Naive thymus-derived CD4-positive, alpha-beta T cell (primary cell): ENCODE results near the gene IL23R. TPM values are rescaled to one million over a fixed set of nuclear protein-coding genes. Genes with fewer than 3 reads are reported as not detected.

ENCODE experiments used
- ATAC-seq: fragments of 150-1000 bp; cut with Tn5 transposase; 2 replicates; pipeline ENCODE4 v1.10.0; 2021; ENCODE audit warnings: mild to moderate bottlenecking, moderate library complexity
- CTCF ChIA-PET: fragments of 350-600 bp; sonication (Branson Sonifier 250); formaldehyde crosslinking; loops from one replicate; lab custom pipeline; 2021; ENCODE audit warnings: antibody characterized with exemption; lab: Charles Lee
- POLR2A ChIA-PET: fragments of 350-600 bp; sonication (Branson Sonifier 250); formaldehyde crosslinking; loops from one replicate; lab custom pipeline; 2021; ENCODE audit warnings: antibody characterized with exemption, inconsistent platforms; lab: Charles Lee
- DNase-seq, 9 donors: peaks; one replicate each; pipeline versions ENCODE4 v3.0.0 to v3.0.0-alpha.2; 2020 to 2022; ENCODE audit warnings: mixed read lengths in 1 of 9
- H3K27ac ChIP-seq: one replicate; pipeline ENCODE4 v1.7.0; 2013; ENCODE audit warnings: mild to moderate bottlenecking, low read depth, low read length, moderate library complexity
- H3K27me3 ChIP-seq, 2 donors: one replicate each; pipeline ENCODE4 v1.7.0; 2013; ENCODE audit warnings: low read length in 2 of 2, mild to moderate bottlenecking in 2 of 2, moderate library complexity in 2 of 2; ENCODE audit not compliant: control insufficient read depth in 2 of 2, insufficient read depth in 2 of 2
- H3K36me3 ChIP-seq, 3 experiments: 1 replicate in 2 of 3; 2 replicates in 1 of 3; pipeline ENCODE4 v1.7.0; 2013; ENCODE audit warnings: low read length in 3 of 3, mild to moderate bottlenecking in 3 of 3, moderate library complexity in 1 of 3; ENCODE audit not compliant: insufficient read depth in 3 of 3, control insufficient read depth in 2 of 3
- H3K4me1 ChIP-seq, 2 donors: one replicate each; pipeline ENCODE4 v1.7.0; 2013; ENCODE audit warnings: low read length in 2 of 2, mild to moderate bottlenecking in 2 of 2, moderate library complexity in 1 of 2; ENCODE audit not compliant: control insufficient read depth in 2 of 2, insufficient read depth in 2 of 2
- H3K4me3 ChIP-seq: 2 replicates; pipeline ENCODE4 v1.7.0; 2013; ENCODE audit warnings: mild to moderate bottlenecking, low read length
- H3K9me3 ChIP-seq, 3 experiments: 1 replicate in 2 of 3; 2 replicates in 1 of 3; pipeline ENCODE4 v1.7.0; 2013; ENCODE audit warnings: low read length in 3 of 3; ENCODE audit not compliant: control insufficient read depth in 2 of 3
- H3K27ac Mint-ChIP-seq, 9 donors: one replicate each; pipeline ENCODE4 v1.8.0; 2020 to 2022; ENCODE audit warnings: mixed read lengths in 9 of 9, mild to moderate bottlenecking in 8 of 9, moderate library complexity in 5 of 9, inconsistent platforms in 2 of 9
- H3K27me3 Mint-ChIP-seq, 5 donors: one replicate each; pipeline ENCODE4 v1.8.0; 2021 to 2022; ENCODE audit warnings: mixed read lengths in 5 of 5, mild to moderate bottlenecking in 1 of 5
- H3K36me3 Mint-ChIP-seq, 5 donors: one replicate each; pipeline ENCODE4 v1.8.0; 2020 to 2022; ENCODE audit warnings: mixed read lengths in 5 of 5, mild to moderate bottlenecking in 3 of 5, inconsistent platforms in 1 of 5
- H3K4me1 Mint-ChIP-seq, 7 donors: one replicate each; pipeline ENCODE4 v1.8.0; 2020 to 2022; ENCODE audit warnings: mixed read lengths in 7 of 7, mild to moderate bottlenecking in 3 of 7, inconsistent platforms in 1 of 7
- H3K4me3 Mint-ChIP-seq, 10 donors: one replicate each; pipeline ENCODE4 v1.8.0; 2020 to 2022; ENCODE audit warnings: mild to moderate bottlenecking in 10 of 10, mixed read lengths in 10 of 10, moderate library complexity in 6 of 10, inconsistent platforms in 2 of 10
- H3K9me3 Mint-ChIP-seq, 11 donors: one replicate each; pipeline ENCODE4 v1.8.0; 2020 to 2022; ENCODE audit warnings: mixed read lengths in 11 of 11, mild to moderate bottlenecking in 4 of 11, inconsistent platforms in 1 of 11, moderate library complexity in 1 of 11
- intact Hi-C, 2 donors: fragments of 100-400 bp; cut with micrococcal nuclease; formaldehyde crosslinking; loops; one replicate each; pipeline ENCODE4 v1.15.1; 2023
- polyA plus RNA-seq, 2 donors: library from polyadenylated mRNA; unstranded; fragments of 300-500 nt; fragmentation: Illumina TruSeq; gene quantifications; one replicate each; pipeline ENCODE4 v1.2.3, GENCODE V29; 2021
- total RNA-seq, 6 experiments: library from RNA in 5 of 6; stranded (reverse) in 5 of 6; gene quantifications; 1 replicate in 5 of 6; 2 replicates in 1 of 6; pipeline ENCODE4 v1.2.3 and lab custom pipeline; 2021 to 2026

Gene IL23R
- total and polyA plus RNA-seq, 7 experiments from 2014 or later: 0.09 to 0.48 (median 0.17) TPM; not detected in 4

- H3K27ac Mint-ChIP-seq: no peak overlapping the region
- POLR2A ChIA-PET: interaction anchor here (0.5 kb wide), 1 partner anchor 491 kb away, joined by 3 read pairs; no protein-coding TSS in a partner anchor
- H3K4me1 ChIP-seq: no peaks in the 10 kb centered on the region
- H3K9me3 ChIP-seq: no peaks in the 10 kb centered on the region
- H3K27ac ChIP-seq: no peak overlapping the region
- CTCF ChIA-PET: interaction anchor here (0.8 to 1.1 kb wide), 2 partner anchors 26 to 261 kb away, joined by 3 read pairs; no protein-coding TSS in a partner anchor
- no peaks in the 10 kb centered on the region for H3K27me3 ChIP-seq
- no peak for DNase-seq
- H3K4me3 ChIP-seq: no peak overlapping the region
- peaks cover 0 to 21% (median 0%) of the 10 kb centered on the region in 5 donors for H3K36me3 Mint-ChIP-seq
- intact Hi-C loops: loop anchor here in 1 of 2 donors (10.0 kb wide), 1 partner anchor 185 kb away; no protein-coding TSS in a partner anchor
- no peaks in the 10 kb centered on the region for H3K36me3 ChIP-seq
- no peaks in the 10 kb centered on the region for H3K27me3 Mint-ChIP-seq
- peaks cover 0 to 11% (median 0%) of the 10 kb centered on the region in 7 donors for H3K4me1 Mint-ChIP-seq
- ATAC-seq: no peak
- H3K9me3 Mint-ChIP-seq: peaks cover 0 to 12% (median 0%) of the 10 kb centered on the region in 11 donors
- H3K4me3 Mint-ChIP-seq: no peak overlapping the region
These were observed 73.5 kb downstream of the IL23R start for GRCh38 chr1:67239738-67240137.

- peaks cover 0 to 5% (median 0%) of the 10 kb centered on the region in 7 donors for H3K4me1 Mint-ChIP-seq
- H3K4me1 ChIP-seq: no peaks in the 10 kb centered on the region
- no peak overlapping the region for H3K27ac ChIP-seq
- intact Hi-C loops: no loop called here
- H3K27me3 ChIP-seq: no peaks in the 10 kb centered on the region
- H3K4me3 ChIP-seq: no peak overlapping the region
- no peak for DNase-seq
- ATAC-seq: no peak
- H3K9me3 ChIP-seq: no peaks in the 10 kb centered on the region
- peaks cover 0 to 16% (median 0%) of the 10 kb centered on the region in 11 donors for H3K9me3 Mint-ChIP-seq
- H3K27me3 Mint-ChIP-seq: no peaks in the 10 kb centered on the region
- H3K4me3 Mint-ChIP-seq: no peak overlapping the region
- ChIA-PET POLR2A (no interaction called here), CTCF (no interaction called here)
- H3K36me3 Mint-ChIP-seq: peaks cover 0 to 30% (median 0%) of the 10 kb centered on the region in 5 donors
- no peaks in the 10 kb centered on the region for H3K36me3 ChIP-seq
- no peak overlapping the region for H3K27ac Mint-ChIP-seq
These were observed 75.0 kb downstream of the IL23R start for GRCh38 chr1:67241200-67241746.

- intact Hi-C loops: no loop called here
- H3K4me3 Mint-ChIP-seq: no peak overlapping the region
- Histone ChIP-seq H3K9me3 (no peaks in the 10 kb centered on the region), H3K4me3 (no peak overlapping the region), H3K36me3 (no peaks in the 10 kb centered on the region), H3K27ac (no peak overlapping the region), H3K27me3 (no peaks in the 10 kb centered on the region), H3K4me1 (no peaks in the 10 kb centered on the region)
- H3K9me3 Mint-ChIP-seq: peaks cover 0 to 22% (median 0%) of the 10 kb centered on the region in 11 donors
- H3K36me3 Mint-ChIP-seq: peaks cover 0 to 36% (median 0%) of the 10 kb centered on the region in 5 donors
- DNase-seq: no peak
- no peaks in the 10 kb centered on the region for H3K27me3 Mint-ChIP-seq
- POLR2A ChIA-PET: no interaction called here
- ATAC-seq: no peak
- CTCF ChIA-PET: no interaction called here
- H3K27ac Mint-ChIP-seq: no peak overlapping the region
- peaks cover 0 to 5% (median 0%) of the 10 kb centered on the region in 7 donors for H3K4me1 Mint-ChIP-seq
These were observed 75.8 kb downstream of the IL23R start for GRCh38 chr1:67242016-67242415.

GRCh38 chr1:67250051-67250653, 83.9 kb downstream of the IL23R start:
- no peaks in the 10 kb centered on the region for H3K36me3 ChIP-seq
- peaks cover 0 to 6% (median 0%) of the 10 kb centered on the region in 3 experiments for H3K9me3 ChIP-seq
- CTCF ChIA-PET: interaction anchor here (1.5 kb wide), 1 partner anchor 11 kb away, joined by 4 read pairs; no protein-coding TSS in a partner anchor
- no peak overlapping the region for H3K4me3 ChIP-seq
- no peak overlapping the region for H3K27ac ChIP-seq
- no peaks in the 10 kb centered on the region for H3K4me1 Mint-ChIP-seq
- H3K27me3 ChIP-seq: no peaks in the 10 kb centered on the region
- intact Hi-C loops: no loop called here
- H3K4me1 ChIP-seq: no peaks in the 10 kb centered on the region
- DNase-seq: no peak
- H3K27me3 Mint-ChIP-seq: peaks cover 0 to 16% (median 0%) of the 10 kb centered on the region in 5 donors
- H3K36me3 Mint-ChIP-seq: peaks cover 0 to 39% (median 5%) of the 10 kb centered on the region in 5 donors
- no peak for ATAC-seq
- peaks cover 0 to 34% (median 6%) of the 10 kb centered on the region in 11 donors for H3K9me3 Mint-ChIP-seq
- POLR2A ChIA-PET: no interaction called here
- H3K27ac Mint-ChIP-seq: no peak overlapping the region
- H3K4me3 Mint-ChIP-seq: no peak overlapping the region

- H3K36me3 ChIP-seq: no peaks in the 10 kb centered on the region
- peaks cover 0 to 16% (median 0%) of the 10 kb centered on the region in 11 donors for H3K9me3 Mint-ChIP-seq
- peaks cover 0 to 14% (median 0%) of the 10 kb centered on the region in 5 donors for H3K36me3 Mint-ChIP-seq
- no peak for ATAC-seq
- intact Hi-C loops: no loop called here
- no peak overlapping the region for H3K27ac ChIP-seq
- H3K27me3 ChIP-seq: no peaks in the 10 kb centered on the region
- H3K9me3 ChIP-seq: no peaks in the 10 kb centered on the region
- H3K27me3 Mint-ChIP-seq: no peaks in the 10 kb centered on the region
- H3K27ac Mint-ChIP-seq: no peak overlapping the region
- ChIA-PET CTCF (no interaction called here), POLR2A (no interaction called here)
- H3K4me3 Mint-ChIP-seq: no peak overlapping the region
- no peak for DNase-seq
- no peak overlapping the region for H3K4me3 ChIP-seq
- H3K4me1 ChIP-seq: peaks cover 0 to 3% of the 10 kb centered on the region in 2 donors
- peaks cover 0 to 3% (median 2%) of the 10 kb centered on the region in 7 donors for H3K4me1 Mint-ChIP-seq
These were observed 90.3 kb downstream of the IL23R start for GRCh38 chr1:67256291-67257172.

- H3K27ac Mint-ChIP-seq: no peak overlapping the region
- H3K4me3 Mint-ChIP-seq: no peak overlapping the region
- DNase-seq (no peak), ATAC-seq (no peak)
- H3K9me3 Mint-ChIP-seq: peaks cover 0 to 16% (median 0%) of the 10 kb centered on the region in 11 donors
- Histone ChIP-seq H3K4me3 (no peak overlapping the region), H3K36me3 (no peaks in the 10 kb centered on the region), H3K27ac (no peak overlapping the region), H3K27me3 (no peaks in the 10 kb centered on the region), H3K4me1 (peaks cover 4 to 8% of the 10 kb centered on the region in 2 donors), H3K9me3 (no peaks in the 10 kb centered on the region)
- no peaks in the 10 kb centered on the region for H3K27me3 Mint-ChIP-seq
- CTCF ChIA-PET: no interaction called here
- POLR2A ChIA-PET: no interaction called here
- peaks cover 0 to 14% (median 0%) of the 10 kb centered on the region in 5 donors for H3K36me3 Mint-ChIP-seq
- peaks cover 2 to 9% (median 7%) of the 10 kb centered on the region in 7 donors for H3K4me1 Mint-ChIP-seq
- intact Hi-C loops: no loop called here
These were observed 90.9 kb downstream of the IL23R start for GRCh38 chr1:67257173-67257535.
